GM23248 (cell line): ENCODE results near the gene RNF11.

Source experiments
- EZH2 ChIP-seq: fragments of 200-600 bp; sonication (generic); IDR thresholded peaks from 2 replicates; pipeline ENCODE4 v1.6.1; 2018; ENCODE audit warnings: antibody characterized with exemption, mild to moderate bottlenecking; ENCODE audit not compliant: insufficient read depth, poor library complexity, severe bottlenecking
- EZH2phosphoT487 ChIP-seq: fragments of 200-600 bp; sonication (generic); IDR thresholded peaks from 2 replicates; pipeline ENCODE4 v1.6.1; 2018; ENCODE audit warnings: antibody characterized with exemption, moderate library complexity, mild to moderate bottlenecking, low read depth; ENCODE audit not compliant: insufficient read depth

- TF ChIP-seq EZH2phosphoT487 (no peak), EZH2 (no peak)
These were observed 61.6 kb downstream of the RNF11 start for GRCh38 chr1:51297401-51298321.
